NB4 (cell line): ENCODE data around the gene MRGPRE.

ENCODE experiments used
- DNase-seq: peaks from one replicate; pipeline ENCODE4 v3.0.0; 2010; ENCODE audit warnings: low read depth
- H3K4me3 ChIP-seq: one replicate; pipeline ENCODE4 v1.5.1; 2011; ENCODE audit warnings: mild to moderate bottlenecking, low read depth, low read length, moderate library complexity
- MYC ChIP-seq: IDR thresholded peaks from 2 replicates; pipeline ENCODE4 v1.6.1; 2011; ENCODE audit warnings: low read depth, low read length
- POLR2A ChIP-seq: IDR thresholded peaks from 2 replicates; pipeline ENCODE4 v1.6.1; 2011; ENCODE audit warnings: mild to moderate bottlenecking; ENCODE audit not compliant: insufficient read length; ENCODE audit errors: extremely low read depth
- TF ChIP-seq, protein P1 (sequence below): IDR thresholded peaks from 2 replicates; pipeline ENCODE4 v1.6.1; 2011; ENCODE audit warnings: low read depth, low read length
- TF ChIP-seq, protein P2 (sequence below): IDR thresholded peaks from one replicate; pipeline ENCODE4 v1.5.1; 2012; ENCODE audit warnings: low read depth, low read length

MRGPRE gene

DNA sequence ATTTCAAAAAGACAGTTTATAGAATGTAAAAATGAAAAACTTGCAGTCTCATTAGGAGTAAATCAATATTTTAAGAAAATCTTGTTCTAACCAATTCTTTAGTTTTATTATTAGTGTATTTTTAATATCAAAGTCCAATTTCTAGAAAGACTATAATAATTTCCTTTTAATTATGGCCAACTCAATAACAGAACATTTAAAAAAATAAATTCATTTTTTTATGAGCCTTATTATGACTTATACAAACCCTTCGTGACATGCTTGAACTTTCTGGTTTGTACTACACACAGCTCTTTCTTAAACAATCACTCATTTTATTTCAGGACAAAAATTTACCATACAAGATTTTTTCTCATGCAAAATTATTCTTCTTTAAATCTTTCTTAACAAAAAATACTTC, 11.7 kb upstream of the MRGPRE start:
- DNase-seq: no peak
- TF ChIP-seq, protein P1, sequence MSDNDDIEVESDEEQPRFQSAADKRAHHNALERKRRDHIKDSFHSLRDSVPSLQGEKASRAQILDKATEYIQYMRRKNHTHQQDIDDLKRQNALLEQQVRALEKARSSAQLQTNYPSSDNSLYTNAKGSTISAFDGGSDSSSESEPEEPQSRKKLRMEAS: no peak
- TF ChIP-seq, protein P2, sequence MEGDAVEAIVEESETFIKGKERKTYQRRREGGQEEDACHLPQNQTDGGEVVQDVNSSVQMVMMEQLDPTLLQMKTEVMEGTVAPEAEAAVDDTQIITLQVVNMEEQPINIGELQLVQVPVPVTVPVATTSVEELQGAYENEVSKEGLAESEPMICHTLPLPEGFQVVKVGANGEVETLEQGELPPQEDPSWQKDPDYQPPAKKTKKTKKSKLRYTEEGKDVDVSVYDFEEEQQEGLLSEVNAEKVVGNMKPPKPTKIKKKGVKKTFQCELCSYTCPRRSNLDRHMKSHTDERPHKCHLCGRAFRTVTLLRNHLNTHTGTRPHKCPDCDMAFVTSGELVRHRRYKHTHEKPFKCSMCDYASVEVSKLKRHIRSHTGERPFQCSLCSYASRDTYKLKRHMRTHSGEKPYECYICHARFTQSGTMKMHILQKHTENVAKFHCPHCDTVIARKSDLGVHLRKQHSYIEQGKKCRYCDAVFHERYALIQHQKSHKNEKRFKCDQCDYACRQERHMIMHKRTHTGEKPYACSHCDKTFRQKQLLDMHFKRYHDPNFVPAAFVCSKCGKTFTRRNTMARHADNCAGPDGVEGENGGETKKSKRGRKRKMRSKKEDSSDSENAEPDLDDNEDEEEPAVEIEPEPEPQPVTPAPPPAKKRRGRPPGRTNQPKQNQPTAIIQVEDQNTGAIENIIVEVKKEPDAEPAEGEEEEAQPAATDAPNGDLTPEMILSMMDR: no peak
- TF ChIP-seq MYC: no peak
- no peak for TF ChIP-seq POLR2A
- no peak overlapping the region for H3K4me3 ChIP-seq

DNA sequence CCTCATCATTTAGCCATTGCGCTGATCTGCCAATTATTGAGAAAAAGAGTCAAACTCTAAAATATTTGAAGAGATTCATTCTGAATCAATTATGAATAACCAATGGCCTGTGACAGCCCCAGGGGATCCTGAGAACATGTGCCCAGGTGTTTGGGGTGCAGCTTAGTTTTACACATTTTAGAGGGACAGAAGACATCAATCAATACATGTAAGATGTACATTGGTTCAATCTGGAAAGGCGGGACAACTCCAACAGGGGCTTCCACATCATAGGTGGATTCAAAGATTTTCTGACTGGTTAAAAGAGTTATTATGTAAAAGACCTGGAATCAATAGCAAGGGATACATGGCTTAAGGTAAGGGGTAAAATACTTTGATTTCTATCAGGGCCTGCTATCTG, 4.9 kb upstream of the MRGPRE start:
- no peak overlapping the region for H3K4me3 ChIP-seq
- DNase-seq: no peak
- TF ChIP-seq, protein P1: no peak
- TF ChIP-seq POLR2A (no peak), MYC (no peak)
- TF ChIP-seq, protein P2: no peak

DNA sequence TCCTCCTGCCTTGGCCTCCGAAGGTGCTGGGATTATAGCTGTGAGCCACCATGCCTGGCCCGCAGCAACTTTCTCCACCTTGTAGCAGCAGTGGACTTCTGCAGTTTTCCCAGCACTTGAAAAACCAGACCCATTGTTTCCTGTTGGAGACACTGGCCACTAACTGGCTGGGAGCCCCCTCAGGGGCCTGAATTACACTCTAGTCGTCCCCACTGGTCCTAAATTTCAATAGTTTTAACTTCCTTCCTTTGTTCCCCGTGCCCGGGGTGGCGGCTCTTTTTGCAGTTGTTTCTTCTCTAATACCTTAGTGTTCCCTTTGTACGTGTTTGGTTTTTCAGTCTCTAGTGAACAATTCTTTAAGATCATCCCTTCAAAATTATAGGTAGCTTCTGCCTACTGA, 2.6 kb upstream of the MRGPRE start:
- no peak overlapping the region for H3K4me3 ChIP-seq

DNA sequence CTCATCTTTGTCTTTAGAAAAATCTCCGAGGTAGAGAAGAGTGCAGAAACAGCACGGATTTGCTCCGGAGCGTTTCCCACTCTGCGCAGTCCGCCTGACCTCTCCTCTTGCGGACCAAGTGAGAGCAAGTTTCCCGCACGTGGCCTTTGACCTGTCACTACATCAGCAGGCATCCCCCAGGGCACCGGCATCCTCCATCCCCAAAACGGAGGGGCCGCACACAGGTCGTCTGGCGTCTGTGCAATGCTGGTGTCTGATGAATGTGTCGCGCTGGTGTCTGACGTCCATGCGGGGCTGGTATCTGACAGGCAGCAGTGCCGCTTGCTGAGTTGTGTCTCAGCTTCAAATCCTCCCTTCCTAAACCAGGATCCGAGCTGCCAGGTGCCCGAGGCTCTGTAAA, 739 bp upstream of the MRGPRE start:
- TF ChIP-seq MYC: no peak
- no peak for TF ChIP-seq POLR2A
- TF ChIP-seq, protein P2: no peak
- TF ChIP-seq, protein P1: no peak
- H3K4me3 ChIP-seq: no peak overlapping the region
- no peak for DNase-seq

More for the DNA sequence above, 2.6 kb upstream of the MRGPRE start:
- DNase-seq: no peak
- TF ChIP-seq MYC (no peak), POLR2A (no peak)
- TF ChIP-seq, protein P2: no peak
- TF ChIP-seq, protein P1: no peak

DNA sequence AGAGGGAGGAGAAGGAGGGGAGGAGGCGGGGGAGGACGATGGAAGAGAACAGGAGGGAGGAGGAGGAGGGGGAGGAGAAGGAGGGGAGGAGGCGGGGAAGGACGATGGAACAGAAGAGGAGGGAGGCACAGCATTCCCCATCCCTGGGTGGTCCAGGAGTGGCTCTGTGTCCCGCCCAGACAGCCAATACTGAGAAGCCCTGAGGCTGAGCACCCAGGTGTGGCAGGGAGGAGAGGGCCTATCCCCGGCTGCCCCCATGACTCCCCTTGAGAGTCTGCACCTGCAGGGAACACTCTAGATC, 717 bp downstream of the MRGPRE start:
- DNase-seq: no peak
- H3K4me3 ChIP-seq: no peak overlapping the region
- TF ChIP-seq, protein P2: no peak
- TF ChIP-seq, protein P1: no peak
- TF ChIP-seq MYC (no peak), POLR2A (no peak)
